HG02678 (cell line): ENCODE results near the gene CNTN5.
"Not testable (repeated sequence)": the region's sequence is repeated elsewhere in the genome, so short reads cannot be mapped to it uniquely, and the experiment has no call there.

ENCODE experiments used
- ATAC-seq: cut with Tn5 transposase; IDR thresholded peaks from one replicate; pipeline ENCODE4 v1.9.1; 2021; ENCODE audit warnings: mild to moderate bottlenecking, moderate library complexity; ENCODE audit not compliant: unreplicated experiment

Gene CNTN5

DNA sequence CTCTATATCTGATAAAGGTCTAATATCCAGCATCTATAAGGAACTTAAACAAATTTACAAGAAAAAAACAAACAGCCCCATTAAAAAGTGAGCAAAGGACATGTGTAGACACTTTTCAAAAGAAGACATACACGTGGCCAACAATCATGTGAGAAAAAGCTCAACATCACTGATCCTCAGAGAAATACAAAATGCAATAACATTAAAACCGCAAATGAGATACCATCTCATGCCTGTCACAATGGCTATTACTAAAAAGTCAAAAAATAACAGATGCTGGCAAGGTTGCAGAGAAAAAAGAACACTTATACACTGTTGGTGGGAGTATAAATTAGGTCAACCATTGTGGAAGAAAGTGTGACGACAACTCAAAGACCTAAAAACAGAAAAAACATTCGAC is 1253.7 kb downstream of the CNTN5 start:
- not testable (repeated sequence) for ATAC-seq

DNA sequence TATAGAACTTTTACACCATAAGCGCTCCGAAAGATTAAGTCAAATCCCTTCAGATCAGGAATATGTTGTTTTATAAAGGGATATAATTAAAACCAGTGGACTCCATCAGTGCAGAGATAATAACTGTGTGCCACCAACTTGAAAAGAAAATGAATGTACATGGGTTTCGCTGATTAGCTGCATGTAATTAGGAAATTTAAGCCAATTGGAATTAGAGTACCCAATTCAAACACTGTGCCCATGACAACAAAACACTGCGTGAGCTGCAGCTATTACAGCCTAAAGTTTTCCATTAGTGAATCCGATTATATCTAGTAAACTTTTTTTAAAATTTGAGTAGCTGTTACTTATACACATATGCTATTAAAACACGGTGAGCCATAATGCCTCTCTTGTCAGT is 1274.0 kb downstream of the CNTN5 start:
- ATAC-seq, result no peak

GRCh38 chr11:100296051-100296679 is 1275.4 kb downstream of the CNTN5 start:
- ATAC-seq, result no peak

GRCh38 chr11:100297516-100297915 is 1276.8 kb downstream of the CNTN5 start:
- ATAC-seq, result no peak

DNA sequence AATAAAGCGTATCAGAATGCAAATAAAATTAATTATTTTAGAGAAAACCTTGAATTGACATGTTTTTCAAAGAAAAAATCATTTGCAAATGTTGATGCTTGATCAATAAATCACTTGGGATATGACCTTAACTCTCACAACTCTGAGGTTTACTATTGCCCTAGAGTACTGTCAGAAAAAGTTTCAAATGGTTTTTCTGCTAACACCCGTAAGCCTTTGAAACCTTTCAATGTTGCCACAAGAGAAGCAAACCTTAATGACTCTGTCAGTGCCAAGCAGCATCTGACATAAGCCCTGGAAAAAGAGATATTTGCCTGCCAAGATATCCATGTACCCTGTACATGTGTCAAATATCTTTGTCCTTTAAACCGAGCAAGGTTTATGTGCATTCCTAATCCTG is 1282.1 kb downstream of the CNTN5 start:
- ATAC-seq, result no peak

DNA sequence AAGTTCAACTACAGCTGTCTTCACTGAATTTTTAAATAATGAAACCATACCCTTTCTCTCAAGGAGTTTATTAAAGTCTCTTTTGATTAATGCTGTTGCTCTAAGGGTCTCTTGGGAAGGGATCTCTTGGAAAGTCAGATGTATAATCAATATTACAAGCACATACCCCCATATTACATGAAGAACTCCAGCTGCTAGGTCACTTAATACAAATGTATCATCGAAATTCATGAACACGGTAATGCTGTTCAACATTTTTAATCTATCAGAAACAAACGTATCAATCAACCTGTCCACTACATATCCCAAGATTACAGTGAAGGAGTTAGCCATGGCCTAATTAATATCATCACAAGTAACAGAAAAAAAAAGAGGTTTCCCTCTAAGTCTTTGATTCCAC is 1283.1 kb downstream of the CNTN5 start:
- no peak for ATAC-seq

- no peak for ATAC-seq
Observed at GRCh38 chr11:100308202-100308601, 1287.5 kb downstream of the CNTN5 start.

GRCh38 chr11:100315946-100316345 is 1295.2 kb downstream of the CNTN5 start:
- no peak for ATAC-seq

GRCh38 chr11:100316952-100317351 is 1296.2 kb downstream of the CNTN5 start:
- ATAC-seq, result no peak

DNA sequence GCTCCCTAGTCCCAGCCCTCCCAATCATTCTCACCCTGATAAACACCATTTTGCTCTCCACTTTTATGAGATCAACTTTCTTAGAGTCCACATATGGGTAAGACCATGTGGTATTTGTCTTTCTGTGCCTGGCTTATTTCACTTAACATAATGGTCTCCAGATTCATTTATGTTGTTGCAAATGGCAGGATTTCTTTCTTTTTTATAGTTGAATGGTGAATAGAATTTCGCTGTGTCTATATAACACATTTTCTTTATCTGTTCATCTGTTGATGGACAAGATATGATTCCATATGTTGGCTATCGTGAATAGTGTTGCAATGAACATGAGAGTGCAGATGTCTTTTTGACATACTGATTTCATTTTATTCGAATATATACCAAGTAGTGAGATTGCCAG is 1298.9 kb downstream of the CNTN5 start:
- no peak for ATAC-seq

GRCh38 chr11:100328626-100329340 is 1308.0 kb downstream of the CNTN5 start:
- no peak for ATAC-seq

DNA sequence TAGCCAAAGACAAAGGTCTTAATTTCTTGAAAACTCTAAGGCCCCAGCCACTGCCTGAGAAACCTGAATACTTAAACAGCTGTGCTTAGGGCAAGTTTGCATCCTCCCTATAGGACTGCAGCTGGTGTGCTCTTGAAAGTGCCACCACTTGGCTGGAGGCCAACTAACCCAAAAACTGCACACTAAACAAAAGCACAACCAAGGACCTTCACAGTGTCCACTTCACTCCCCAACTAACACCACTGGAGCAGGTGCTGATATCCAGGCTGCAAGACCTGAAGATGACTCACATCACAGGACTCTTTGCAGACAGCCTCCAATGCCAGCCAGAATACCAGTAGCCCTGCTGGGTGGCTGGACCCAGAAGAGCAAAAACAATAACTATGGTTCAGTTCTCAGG is 1308.6 kb downstream of the CNTN5 start:
- ATAC-seq, result no peak

DNA sequence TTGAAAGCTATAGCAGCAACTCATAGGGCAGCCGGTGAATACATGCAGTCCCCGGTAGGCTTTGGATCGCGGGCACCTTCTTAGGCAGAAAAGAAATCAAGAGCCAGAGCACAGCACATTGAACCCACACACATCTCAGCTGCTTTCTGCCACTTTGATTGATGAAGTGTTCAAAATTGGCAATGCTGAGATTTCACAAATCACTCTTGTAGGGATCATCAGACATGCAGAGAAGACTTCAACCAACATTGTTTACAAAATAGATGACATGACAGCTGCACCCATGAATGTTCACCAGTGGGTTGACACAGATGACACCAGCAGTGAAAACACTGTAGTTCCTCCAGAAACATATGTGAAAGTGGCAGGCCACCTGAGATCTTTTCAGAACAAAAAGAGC is 1316.1 kb downstream of the CNTN5 start:
- no peak for ATAC-seq

GRCh38 chr11:100338144-100338840 is 1317.5 kb downstream of the CNTN5 start:
- ATAC-seq, result no peak

- no peak for ATAC-seq
Observed at GRCh38 chr11:100340466-100341319, 1319.9 kb downstream of the CNTN5 start.

DNA sequence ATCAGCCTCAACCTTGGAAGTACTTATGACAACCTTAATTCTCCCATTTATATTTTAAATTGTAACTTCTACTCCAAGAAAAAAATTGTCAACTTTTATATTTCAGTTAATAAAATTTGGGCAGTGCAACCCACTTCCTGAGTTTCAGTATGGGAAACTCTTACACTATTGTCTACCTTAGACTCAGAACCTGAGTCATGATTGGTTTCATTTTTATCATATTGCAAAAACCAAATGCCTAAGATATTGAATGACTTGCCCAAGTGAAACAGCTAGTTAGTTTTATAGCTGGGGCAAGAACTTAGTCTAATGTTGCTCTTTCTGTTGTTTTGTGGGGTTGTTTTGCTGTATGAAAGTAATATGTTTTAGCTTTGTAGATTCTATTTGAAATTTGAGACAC is 1332.3 kb downstream of the CNTN5 start:
- no peak for ATAC-seq

DNA sequence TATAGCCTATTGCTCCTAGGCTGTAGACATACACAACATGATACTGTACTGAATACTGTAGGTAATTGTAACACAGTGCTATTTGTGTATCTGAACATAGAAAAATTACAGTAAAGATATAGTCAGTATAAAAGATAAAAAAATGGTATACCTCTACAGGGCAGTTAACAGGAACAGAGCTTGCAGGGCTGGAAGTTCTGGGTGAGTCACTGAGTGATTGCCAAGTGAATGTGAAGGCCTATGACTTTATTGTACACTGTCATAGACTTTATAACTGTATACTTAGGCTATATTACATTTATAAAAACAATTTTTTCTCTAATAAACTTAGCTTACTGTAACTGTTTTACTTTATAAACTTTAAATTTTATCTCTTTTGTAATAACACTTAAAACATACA is 1334.0 kb downstream of the CNTN5 start:
- ATAC-seq, result no peak

- ATAC-seq, result no peak
Observed at GRCh38 chr11:100356035-100356434, 1335.3 kb downstream of the CNTN5 start.

DNA sequence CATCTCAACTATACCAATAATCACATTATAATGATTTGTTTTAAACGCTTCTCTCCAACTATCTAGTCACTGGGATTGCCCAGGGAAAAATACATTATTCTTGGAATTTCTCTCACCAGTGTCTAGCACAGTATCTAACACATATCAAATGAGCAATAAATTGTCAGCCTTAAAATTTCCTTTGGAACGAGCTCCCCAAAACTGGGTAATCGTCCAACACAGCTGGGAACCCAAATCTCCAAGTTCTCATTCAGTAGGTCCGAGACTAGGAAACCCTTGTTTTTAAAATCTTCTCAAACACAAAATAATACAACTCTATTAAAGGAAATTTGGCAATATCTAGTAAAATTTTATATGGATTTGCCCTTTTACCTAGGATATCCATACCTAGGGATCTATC is 1338.5 kb downstream of the CNTN5 start:
- ATAC-seq, result no peak

- no peak for ATAC-seq
Observed at GRCh38 chr11:100367892-100368291, 1347.1 kb downstream of the CNTN5 start.

DNA sequence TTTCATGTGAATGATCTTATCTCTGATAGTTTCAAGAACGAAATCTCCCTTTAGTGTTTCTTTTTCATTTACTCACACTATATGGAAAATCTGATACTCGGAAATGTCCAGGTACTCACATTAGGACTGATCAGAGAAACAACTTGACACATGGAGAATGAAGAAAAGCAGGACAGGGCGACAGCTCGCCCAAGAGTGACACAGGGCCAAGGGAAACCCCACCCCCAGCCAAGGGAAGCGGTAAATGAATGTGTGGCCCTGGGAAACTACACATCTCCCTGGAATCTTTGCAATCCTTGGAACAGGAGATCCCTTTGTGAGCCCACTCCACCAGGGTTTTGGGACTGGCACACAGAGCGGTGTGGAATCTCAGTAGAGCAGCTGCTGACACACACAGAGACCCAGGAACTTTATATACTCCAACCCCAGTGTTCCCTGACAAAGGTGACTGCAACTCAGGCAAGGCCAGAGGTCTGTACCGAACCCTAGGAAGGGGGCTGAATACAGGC is 1362.7 kb downstream of the CNTN5 start:
- no peak for ATAC-seq
